ENCODE measurements around the gene SLC5A10.
A peak's percentile ranks its signal among the peaks of the same experiment; 100 is the strongest.

SLC5A10 gene

GRCh38 chr17:18965530-18966236 is 13.7 kb downstream of the SLC5A10 start:
- no peak for DNase-seq

DNA sequence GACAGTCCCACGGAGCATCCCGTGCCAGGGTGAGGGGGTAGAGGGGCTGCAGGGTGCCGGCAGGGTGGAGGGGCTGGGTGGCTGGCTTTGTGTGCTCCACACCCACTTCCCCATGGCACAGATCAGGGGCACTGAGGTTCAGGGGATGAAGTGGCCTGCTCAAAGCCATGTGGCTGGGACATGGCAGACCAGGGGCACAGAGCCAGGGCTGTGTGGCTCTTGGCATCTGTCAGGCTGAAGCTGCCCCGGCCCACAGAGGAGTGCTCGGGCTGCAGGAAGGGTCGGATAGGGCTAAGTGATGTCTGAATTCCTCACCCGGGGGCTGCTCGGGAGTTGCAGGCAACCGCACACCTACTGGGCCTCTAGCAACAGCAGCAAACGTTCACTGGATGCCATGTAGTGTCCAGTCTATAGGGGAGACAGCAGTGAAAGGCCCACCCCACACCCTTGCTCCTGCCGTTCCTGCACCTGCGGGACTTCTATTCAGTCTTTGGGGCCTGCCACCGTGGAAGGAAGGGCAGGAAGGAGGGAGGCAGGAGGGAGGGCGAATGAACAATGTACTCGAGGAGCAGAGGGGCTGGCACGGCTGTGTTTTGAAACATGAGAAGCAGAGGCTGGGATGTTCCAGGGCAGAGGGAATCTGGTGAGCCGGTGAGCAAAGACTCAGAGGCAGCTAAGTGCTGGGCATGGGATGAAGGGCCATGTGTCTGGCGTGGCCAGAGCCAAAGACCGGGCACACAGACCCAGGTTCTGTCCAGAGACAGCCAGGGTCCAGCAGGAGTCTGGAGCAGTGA is 15.1 kb downstream of the SLC5A10 start:
- peak; percentile 20 for DNase-seq

DNA sequence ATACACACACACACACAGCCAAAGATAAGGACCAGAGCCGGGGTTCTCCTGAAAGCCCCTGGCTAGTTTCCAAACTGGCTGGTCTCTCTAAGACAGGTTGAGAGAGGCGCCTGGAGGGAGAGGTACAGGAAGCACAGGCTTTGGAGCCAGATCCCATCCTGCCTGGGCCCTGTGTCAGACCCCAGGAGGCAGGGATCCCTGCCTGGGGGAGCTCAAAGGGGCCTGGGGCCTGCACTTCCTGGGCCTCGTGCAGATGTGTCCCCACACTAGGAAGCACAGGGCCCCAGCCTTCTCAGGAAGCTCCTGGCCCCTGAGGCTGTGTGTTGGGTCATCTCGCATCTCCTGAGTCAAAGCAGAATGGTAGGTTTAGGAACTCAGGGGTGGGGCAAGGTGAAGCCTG is 16.0 kb downstream of the SLC5A10 start:
- no peak for DNase-seq

- DNase-seq, result no peak
These were observed 16.4 kb downstream of the SLC5A10 start for GRCh38 chr17:18968345-18968744.

GRCh38 chr17:18968945-18969887 is 17.3 kb downstream of the SLC5A10 start:
- no peak for DNase-seq

GRCh38 chr17:18970582-18971480 is 18.9 kb downstream of the SLC5A10 start:
- DNase-seq, result no peak

GRCh38 chr17:18971801-18972200 is 19.8 kb downstream of the SLC5A10 start:
- DNase-seq, result no peak

DNA sequence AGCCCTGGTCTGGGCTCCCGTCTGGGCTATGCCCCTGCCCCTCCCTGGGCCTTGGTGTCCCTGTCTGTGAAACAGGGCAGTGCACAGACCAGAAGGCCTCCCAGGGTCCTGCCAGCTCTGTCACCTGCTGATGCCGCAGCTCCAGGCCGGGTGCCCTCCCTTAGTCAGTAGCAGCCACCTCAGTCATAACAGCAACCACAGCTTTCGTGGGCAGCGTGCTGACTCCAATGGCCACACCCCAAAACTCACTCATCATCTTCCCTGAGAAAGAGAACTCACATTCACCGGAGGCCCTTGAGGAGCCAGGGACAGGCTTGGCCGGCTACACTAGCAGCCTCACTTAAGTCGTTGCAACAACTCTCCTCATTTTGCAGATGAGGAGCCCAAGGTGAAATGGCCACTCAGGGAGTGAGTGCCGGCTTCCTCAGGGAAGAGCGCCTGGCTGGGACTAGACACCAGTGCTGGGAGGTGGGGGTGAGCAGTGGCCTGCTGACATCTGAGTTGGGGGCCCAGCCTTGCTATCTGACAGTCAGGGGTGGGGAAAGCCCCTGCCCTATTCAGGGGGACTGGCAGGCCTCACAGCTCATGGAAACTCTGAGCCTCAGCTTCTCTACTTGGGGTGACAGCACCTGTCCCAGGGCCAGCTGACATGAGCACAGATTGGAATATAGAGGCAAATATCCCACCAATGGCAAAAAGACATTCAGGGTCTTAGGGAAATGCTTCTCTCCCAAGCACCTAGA is 22.6 kb downstream of the SLC5A10 start:
- DNase-seq, result no peak

DNA sequence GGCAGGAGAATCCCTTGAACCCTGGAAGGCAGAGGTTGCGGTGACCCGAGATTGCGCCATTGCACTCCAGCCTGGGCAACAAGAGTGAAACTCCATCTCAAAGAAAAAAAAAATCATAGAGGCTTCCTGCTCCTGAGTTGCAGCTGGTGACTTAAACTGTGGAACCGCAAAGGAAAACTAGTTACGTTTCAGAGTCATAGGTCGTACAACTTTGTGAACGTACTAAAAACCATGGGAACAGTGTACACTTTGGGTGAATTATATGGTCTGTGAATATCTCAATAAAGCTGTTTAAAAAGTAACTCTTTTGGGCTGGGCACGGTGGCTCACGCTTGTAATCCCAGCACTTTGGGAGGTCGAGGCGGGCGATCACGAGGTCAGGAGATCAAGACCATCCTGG is 23.6 kb downstream of the SLC5A10 start:
- no peak for DNase-seq

DNA sequence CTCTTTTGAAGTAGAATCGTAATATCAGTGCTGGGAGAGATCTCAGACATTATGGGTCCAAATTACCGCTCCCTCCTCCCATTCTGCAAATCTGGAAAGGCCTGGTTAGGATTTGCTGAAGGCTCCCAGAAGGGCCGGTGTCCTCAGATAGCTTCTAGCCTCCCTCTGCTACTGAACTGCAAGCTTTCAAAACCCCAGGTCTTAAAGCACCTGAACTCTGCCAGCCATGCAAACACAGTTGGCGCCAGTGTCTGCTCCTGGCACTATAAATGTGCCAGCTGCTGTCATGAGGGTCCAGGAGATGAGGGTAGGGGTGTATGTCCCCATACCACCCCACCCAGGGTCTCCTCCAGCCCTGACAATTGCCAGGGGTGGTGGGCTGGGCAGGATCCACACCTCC is 24.2 kb downstream of the SLC5A10 start:
- no peak for DNase-seq

DNA sequence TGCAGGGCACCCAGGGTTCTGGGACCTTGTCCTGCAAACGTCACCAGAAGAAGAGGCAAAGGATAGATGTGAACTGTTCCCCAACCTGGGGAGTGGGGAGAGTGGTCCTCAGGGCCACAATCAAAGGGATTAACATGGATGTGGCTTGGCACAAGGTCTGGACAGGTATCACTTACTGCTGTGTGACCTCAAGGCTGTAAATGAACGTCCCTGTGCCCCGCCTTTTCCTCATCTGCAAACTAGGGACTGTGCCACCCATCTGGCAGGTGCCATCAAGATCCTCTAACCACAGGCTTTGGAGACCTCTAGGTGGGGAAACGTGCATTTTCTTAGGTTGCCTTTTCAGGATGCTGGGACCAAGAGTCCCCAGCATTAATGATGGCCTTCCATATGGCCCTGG is 25.1 kb downstream of the SLC5A10 start:
- no peak for DNase-seq

- DNase-seq, result no peak
These were observed 25.7 kb downstream of the SLC5A10 start for GRCh38 chr17:18977646-18978045.

DNA sequence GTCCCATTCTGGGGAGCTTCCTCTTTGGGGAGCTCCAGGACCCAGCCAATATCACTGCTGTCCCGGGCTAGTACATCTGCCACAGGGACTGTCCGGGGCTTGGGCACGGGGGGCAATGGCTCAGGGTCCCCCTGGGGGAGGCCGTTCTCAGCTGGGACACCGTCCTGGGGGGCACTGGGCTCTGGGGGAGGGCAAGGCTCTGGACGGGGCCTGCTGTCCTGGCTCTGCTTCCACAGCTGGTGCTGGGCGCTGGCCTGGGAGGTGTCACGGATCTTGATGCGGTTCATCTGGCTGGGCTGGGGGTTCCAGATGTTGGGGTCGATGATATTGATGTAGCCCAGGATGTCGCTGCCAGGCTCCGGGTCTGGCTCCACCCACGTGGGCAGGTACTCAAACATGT is 26.1 kb downstream of the SLC5A10 start:
- DNase-seq, result no peak

GRCh38 chr17:18978655-18979054 is 26.7 kb downstream of the SLC5A10 start:
- DNase-seq, result no peak

DNA sequence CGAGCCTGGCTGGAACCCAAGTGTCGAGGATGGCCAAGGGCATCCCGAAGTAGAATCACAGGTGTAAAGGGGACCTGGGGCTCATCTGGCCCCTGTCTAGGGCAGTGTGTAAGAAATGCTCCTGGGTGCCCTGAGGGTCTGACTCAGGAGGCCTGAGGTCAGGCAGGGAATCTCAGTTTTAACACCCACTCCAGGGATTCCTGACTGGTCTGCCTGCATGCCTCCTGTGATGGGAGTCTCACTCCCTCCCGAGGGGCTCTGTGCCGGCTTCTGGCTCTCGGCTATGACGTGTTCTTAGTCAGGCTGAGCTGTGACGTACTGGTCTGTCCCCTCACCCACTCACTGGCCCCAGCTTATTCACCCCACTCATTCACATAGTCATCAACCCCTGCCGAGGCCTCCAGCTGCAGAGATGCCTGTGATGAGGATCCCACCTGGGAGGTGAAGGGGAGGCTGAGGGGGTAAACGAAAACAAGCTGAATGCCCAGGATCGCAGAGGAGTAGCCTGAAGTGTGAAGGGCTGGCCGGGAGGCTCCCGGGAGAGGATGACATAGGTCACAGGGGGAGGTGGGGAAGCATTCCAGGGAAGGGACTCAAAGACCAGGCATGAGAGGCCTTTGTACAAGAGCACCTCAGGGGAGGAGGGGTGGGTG is 28.8 kb downstream of the SLC5A10 start:
- no peak for DNase-seq

DNA sequence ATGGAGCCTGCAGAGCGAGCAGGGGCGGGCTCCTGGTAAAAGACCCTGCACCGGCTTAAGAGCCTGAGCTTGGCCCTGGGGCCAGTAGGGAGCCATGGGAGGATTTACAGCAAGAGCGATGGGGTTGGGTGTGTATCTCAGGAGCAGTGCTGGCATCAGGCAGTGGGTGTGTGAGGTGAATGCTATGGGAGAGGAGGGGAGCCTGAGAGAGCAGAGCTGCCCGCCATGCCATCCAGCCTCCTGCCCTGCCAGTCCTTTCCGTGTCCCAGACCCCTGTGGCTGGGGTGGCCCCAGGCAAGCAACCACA is 29.3 kb downstream of the SLC5A10 start:
- no peak for DNase-seq

- DNase-seq, result no peak
These were observed 29.9 kb downstream of the SLC5A10 start for GRCh38 chr17:18981642-18982424.

DNA sequence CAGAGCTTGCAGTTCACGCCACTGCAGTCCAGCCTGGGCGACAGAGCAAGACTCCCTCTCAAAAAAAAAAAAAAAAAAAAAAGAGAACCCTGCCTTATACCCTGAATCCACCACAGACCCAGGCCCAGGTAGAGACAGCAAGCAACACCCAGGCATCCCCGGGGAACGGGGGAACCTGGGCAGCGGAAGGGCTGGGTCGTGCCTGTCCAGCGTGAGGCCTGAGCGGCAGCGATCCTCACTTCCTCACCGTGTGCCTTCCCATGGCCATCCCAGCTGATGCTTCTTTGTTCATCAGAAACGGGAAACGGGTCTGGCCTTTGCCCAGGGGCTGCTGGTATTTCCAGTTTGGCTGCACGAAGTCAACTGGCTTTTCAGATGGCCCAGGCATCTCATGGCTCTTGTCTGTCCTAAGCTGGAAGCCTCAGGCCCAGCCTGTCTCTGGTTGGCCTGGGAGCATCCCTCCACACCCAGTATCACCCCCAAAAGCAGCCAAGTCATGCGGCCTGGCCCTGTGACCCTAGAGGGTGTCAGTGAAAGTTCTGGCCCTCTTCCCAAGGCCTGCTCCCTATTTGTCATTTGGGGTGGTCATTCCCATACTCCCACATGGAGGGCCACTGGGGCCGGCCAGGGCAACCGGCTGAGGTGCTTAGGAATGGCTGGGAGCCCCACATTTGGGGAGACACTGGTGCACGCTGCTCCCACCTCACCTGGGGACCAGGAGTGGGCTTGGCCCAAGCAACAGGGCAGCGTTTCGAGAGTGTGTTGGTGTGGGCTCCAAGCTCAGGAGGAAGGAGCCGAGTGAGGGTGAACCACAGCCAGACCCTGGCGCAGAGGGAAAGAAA is 32.5 kb downstream of the SLC5A10 start:
- DNase-seq, result no peak

DNA sequence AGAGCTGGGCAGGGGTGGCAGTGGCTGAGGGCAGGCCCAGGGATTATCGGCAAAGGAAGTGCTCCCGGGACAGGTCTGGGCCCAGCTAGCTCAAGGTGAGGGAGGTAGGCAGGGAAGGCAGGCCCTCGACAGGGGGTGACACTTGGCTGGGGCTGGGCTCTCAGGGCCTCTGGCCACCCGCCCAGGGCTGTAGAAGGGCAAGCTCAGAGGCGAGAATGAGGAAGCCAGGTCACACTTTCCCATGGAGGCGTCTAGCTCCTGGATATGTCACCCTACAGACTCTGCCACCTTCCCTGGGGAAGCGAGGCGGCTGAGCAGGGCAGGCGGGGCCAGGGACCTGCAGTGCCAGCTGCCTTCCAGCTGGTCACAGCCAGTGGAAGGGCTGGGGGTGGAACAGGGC is 33.5 kb downstream of the SLC5A10 start:
- DNase-seq, result no peak
